HepG2 (cell line): ENCODE results near the gene DSEL. TPM values are rescaled to one million over a fixed set of nuclear protein-coding genes. Genes with fewer than 3 reads are reported as not detected.

Experiments
- ATAC-seq: fragments of 200-7000 bp; cut with Tn5 transposase; 3 replicates; pipeline ENCODE4 v1.9.1; 2020; ENCODE audit warnings: mild to moderate bottlenecking, moderate library complexity
- BruUV-seq: library from RNA; stranded (reverse); fragments of 400-500 nt; replicated peaks from 2 replicates; lab custom pipeline; 2021; lab: Mats Ljungman, UMichigan
- CTCF ChIA-PET: fragments of 300-600 bp; formaldehyde crosslinking; extraction: SDS; loops from one replicate; lab custom pipeline; 2021; ENCODE audit warnings: low total read pairs, inconsistent platforms, low intra/inter-chr PET ratio; lab: Yijun Ruan, JAX
- POLR2A ChIA-PET: fragments of 350-600 bp; sonication (Branson Sonifier 250); formaldehyde crosslinking; loops from one replicate; lab custom pipeline; 2020; ENCODE audit warnings: antibody characterized with exemption, inconsistent platforms; lab: Yijun Ruan, JAX
- DNase-seq: peaks from one replicate; pipeline ENCODE4 v3.0.0-alpha.2; 2015; ENCODE audit warnings: low spot score
- FAIRE-seq: peaks from 3 replicates; lab custom pipeline; 2011; peaks lifted over from hg19 to GRCh38; lab: Jason Lieb, UNC
- H2AFZ ChIP-seq: one replicate; pipeline ENCODE4 v1.6.1; 2011; ENCODE audit warnings: low read length, inconsistent platforms
- H3K27ac ChIP-seq: fragments of 300-600 bp; 3 replicates; pipeline ENCODE4 v1.8.0; 2011; ENCODE audit warnings: mixed run types, mild to moderate bottlenecking, mixed read lengths, low read length, inconsistent platforms; ENCODE audit not compliant: insufficient read depth; ENCODE audit errors: extremely low read length
- H3K27me3 ChIP-seq, 2 experiments: fragments of 200-600 bp in 1 of 2; 2 replicates in 1 of 2; 3 replicates in 1 of 2; pipeline versions ENCODE4 v1.6.0 to v1.8.0; 2011; ENCODE audit warnings: low read length in 2 of 2, mild to moderate bottlenecking in 2 of 2, moderate library complexity in 2 of 2, inconsistent platforms in 1 of 2; ENCODE audit not compliant: insufficient read depth in 2 of 2, control insufficient read depth in 1 of 2
- H3K36me3 ChIP-seq, 2 experiments: fragments of 200-600 bp in 1 of 2; replicated peaks in 1 of 2; 2 replicates in 1 of 2; 3 replicates in 1 of 2; pipeline versions ENCODE4 v1.5.1 to v1.8.0; 2011; ENCODE audit warnings: low read length in 2 of 2, inconsistent platforms in 1 of 2; ENCODE audit not compliant: insufficient read depth in 2 of 2, control insufficient read depth in 1 of 2
- H3K4me1 ChIP-seq: 2 replicates; pipeline ENCODE4 v1.5.1; 2012; ENCODE audit warnings: low read length, inconsistent platforms; ENCODE audit not compliant: insufficient read depth
- H3K4me2 ChIP-seq: 2 replicates; pipeline ENCODE4 v1.6.0; 2011; ENCODE audit warnings: low read depth, low read length, inconsistent platforms
- H3K4me3 ChIP-seq, 3 experiments: fragments of 200-600 bp in 1 of 3; sonication (generic), shearing (Covaris generic) in 1 of 3; replicated peaks in 1 of 3; 2 replicates each; pipeline ENCODE4 v1.5.1; 2011 to 2016; ENCODE audit warnings: low read length in 3 of 3, inconsistent platforms in 2 of 3, low read depth in 2 of 3, mild to moderate bottlenecking in 2 of 3, control low read depth in 1 of 3, mixed read lengths in 1 of 3; ENCODE audit not compliant: insufficient read depth in 1 of 3
- H3K79me2 ChIP-seq: one replicate; pipeline ENCODE4 v1.6.1; 2011; ENCODE audit warnings: low read length, inconsistent platforms; ENCODE audit not compliant: insufficient read depth
- H3K9ac ChIP-seq: 2 replicates; pipeline ENCODE4 v1.6.0; 2011; ENCODE audit warnings: mild to moderate bottlenecking, low read depth, low read length, inconsistent platforms; ENCODE audit not compliant: insufficient read depth
- H3K9me3 ChIP-seq: 2 replicates; pipeline ENCODE4 v1.5.1; 2012; ENCODE audit warnings: mild to moderate bottlenecking, low read length
- H4K20me1 ChIP-seq: 2 replicates; pipeline ENCODE4 v1.6.0; 2011; ENCODE audit warnings: inconsistent platforms, mild to moderate bottlenecking, low read length, moderate library complexity; ENCODE audit not compliant: insufficient read depth
- BCL6 ChIP-seq: IDR thresholded peaks from 2 replicates; pipeline ENCODE4 v1.6.1; 2016; ENCODE audit warnings: missing genetic modification reagents, missing compliant biosample characterization
- BHLHE40 ChIP-seq: IDR thresholded peaks from 2 replicates; pipeline ENCODE4 v1.6.1; 2011; ENCODE audit warnings: low read length, improper control_type of control experiment
- CBX1 ChIP-seq: IDR thresholded peaks from one replicate; pipeline ENCODE4 v1.6.1; 2016; ENCODE audit warnings: antibody characterized with exemption, low read depth
- FOXA3 ChIP-seq: IDR thresholded peaks from 2 replicates; pipeline ENCODE4 v1.6.1; 2016; ENCODE audit warnings: missing genetic modification reagents, missing compliant biosample characterization
- HOXA3 ChIP-seq: sonication (generic); formaldehyde crosslinking; IDR thresholded peaks from 2 replicates; pipeline ENCODE4 v1.5.0; 2020; ENCODE audit warnings: missing genetic modification reagents
- HOXA5 ChIP-seq: sonication (generic); formaldehyde crosslinking; IDR thresholded peaks from 2 replicates; pipeline ENCODE4 v1.4.0; 2020; ENCODE audit warnings: missing genetic modification reagents
- RNF2 ChIP-seq: fragments of 450-650 bp; conservative IDR thresholded peaks from 2 replicates; pipeline ENCODE4 v1.6.1; 2016; ENCODE audit warnings: low read depth
- ZBTB38 ChIP-seq: sonication (generic); formaldehyde crosslinking; IDR thresholded peaks from 2 replicates; pipeline ENCODE4 v1.5.1; 2020; ENCODE audit warnings: mild to moderate bottlenecking, missing genetic modification reagents
- ZBTB4 ChIP-seq: sonication (generic); formaldehyde crosslinking; IDR thresholded peaks from 2 replicates; pipeline ENCODE4 v1.4.0; 2020; ENCODE audit warnings: missing genetic modification reagents, mild to moderate bottlenecking, borderline replicate concordance
- ZBTB8A ChIP-seq: sonication (generic); formaldehyde crosslinking; IDR thresholded peaks from 2 replicates; pipeline ENCODE4 v1.4.0; 2020; ENCODE audit warnings: mild to moderate bottlenecking, low read depth, missing genetic modification reagents, borderline replicate concordance
- ZNF180 ChIP-seq: sonication (generic); formaldehyde crosslinking; IDR thresholded peaks from 2 replicates; pipeline ENCODE4 v1.4.0; 2020; ENCODE audit warnings: low read depth, missing genetic modification reagents, borderline replicate concordance
- ZNF281 ChIP-seq: sonication (generic); formaldehyde crosslinking; IDR thresholded peaks from 2 replicates; pipeline ENCODE4 v1.4.0; 2020; ENCODE audit warnings: missing genetic modification reagents, borderline replicate concordance
- ZNF546 ChIP-seq: sonication (generic); formaldehyde crosslinking; conservative IDR thresholded peaks from 2 replicates; pipeline ENCODE4 v1.8.1; 2023; ENCODE audit warnings: mild to moderate bottlenecking, missing genetic modification reagents
- ZNF761 ChIP-seq: sonication (generic); formaldehyde crosslinking; conservative IDR thresholded peaks from 2 replicates; pipeline ENCODE4 v1.4.0; 2020; ENCODE audit warnings: mild to moderate bottlenecking, missing genetic modification reagents
- ZNF790 ChIP-seq: sonication (generic); formaldehyde crosslinking; IDR thresholded peaks from 2 replicates; pipeline ENCODE4 v1.8.0; 2022; ENCODE audit warnings: missing genetic modification reagents, mild to moderate bottlenecking, borderline replicate concordance
- ZNF839 ChIP-seq: sonication (generic); formaldehyde crosslinking; IDR thresholded peaks from 2 replicates; pipeline ENCODE4 v1.4.0; 2020; ENCODE audit warnings: missing genetic modification reagents, mild to moderate bottlenecking, borderline replicate concordance
- in situ Hi-C: cut with HindIII; loops from 2 replicates; pipeline ENCODE4 v1.10.0; 2017; ENCODE audit warnings: low pct_unique_long_range_greater_than_20kb; ENCODE audit not compliant: extremely low pct_ligation_motif_present
- intact Hi-C: fragments of 100-400 bp; cut with micrococcal nuclease; formaldehyde crosslinking; loops from one replicate; pipeline ENCODE4 v1.10.0; 2022; ENCODE audit not compliant: unreplicated experiment
- polyA plus RNA-seq, 8 experiments: library from polyadenylated mRNA; depleted of rRNA in 3 of 8; stranded (reverse) in 7 of 8; unstranded in 1 of 8; fragments of >200 nt; fragmentation: Illumina TruSeq in 4 of 8; extraction: Trizol in 4 of 8; gene quantifications; 2 replicates each; pipeline versions ENCODE4 v1.2.1 to v1.2.3, GENCODE V29; 2011 to 2016; ENCODE audit warnings: low read depth in 4 of 8, missing spikeins in 1 of 8, mixed read lengths in 1 of 8; ENCODE audit not compliant: insufficient read depth in 1 of 8
- total RNA-seq, 5 experiments: library from RNA; depleted of rRNA; stranded (reverse); fragments of >200 nt; fragmentation: Illumina TruSeq; extraction: Trizol; gene quantifications; 2 replicates each; pipeline ENCODE4 v1.2.3, GENCODE V29; 2016; ENCODE audit warnings: low read depth in 1 of 5
- TF ChIP-seq, protein P1 (sequence below), 2 experiments: sonication (generic) in 1 of 2; formaldehyde crosslinking in 1 of 2; IDR thresholded peaks; 2 replicates each; pipeline versions ENCODE4 v1.4.0 to v1.6.1; 2018 to 2020; ENCODE audit warnings: missing genetic modification reagents in 2 of 2, borderline replicate concordance in 1 of 2, low read depth in 1 of 2, mild to moderate bottlenecking in 1 of 2, missing biosample characterization in 1 of 2
- TF ChIP-seq, protein P2 (sequence below): sonication (generic); formaldehyde crosslinking; IDR thresholded peaks from 2 replicates; pipeline ENCODE4 v1.4.0; 2020; ENCODE audit warnings: mild to moderate bottlenecking, missing genetic modification reagents

DSEL gene
- total and polyA plus RNA-seq, 2 of the 13 experiments (the other 11 are each of a cell fraction or from before 2014, with no cell fraction given) = 0.07 to 0.11 TPM

- Histone ChIP-seq H3K36me3 (no peaks in the 10 kb centered on the region), H4K20me1 (no peaks in the 10 kb centered on the region), H3K4me1 (no peaks in the 10 kb centered on the region), H3K9me3 (no peaks in the 10 kb centered on the region), H3K4me2 (no peak overlapping the region), H3K27ac (no peak overlapping the region), H3K9ac (no peak overlapping the region), H3K27me3 (no peaks in the 10 kb centered on the region), H3K4me3 (no peak overlapping the region), H2AFZ (no peak overlapping the region), H3K79me2 (no peaks in the 10 kb centered on the region)
- POLR2A ChIA-PET = no interaction called here
- in situ Hi-C loops (no loop called here), intact Hi-C loops (no loop called here)
- ATAC-seq = no peak
- BruUV-seq = no TSS peak
- FAIRE-seq = no peak
- no peak for DNase-seq
- CTCF ChIA-PET = no interaction called here
- TF ChIP-seq CBX1 (no peak), ZNF790 (CRISPR knock-in tag) (no peak), BHLHE40 (no peak), FOXA3 (CRISPR knock-in tag) (no peak), ZNF546 (CRISPR knock-in tag) (no peak), HOXA3 (CRISPR knock-in tag) (no peak), BCL6 (CRISPR knock-in tag) (no peak), ZNF761 (CRISPR knock-in tag) (no peak), RNF2 (no peak), ZNF180 (CRISPR knock-in tag) (no peak), ZBTB4 (CRISPR knock-in tag) (no peak), ZNF281 (CRISPR knock-in tag) (no peak), HOXA5 (CRISPR knock-in tag) (no peak), ZNF839 (no peak), ZBTB38 (CRISPR knock-in tag) (no peak), ZBTB8A (CRISPR knock-in tag) (no peak)
- TF ChIP-seq, protein P1, sequence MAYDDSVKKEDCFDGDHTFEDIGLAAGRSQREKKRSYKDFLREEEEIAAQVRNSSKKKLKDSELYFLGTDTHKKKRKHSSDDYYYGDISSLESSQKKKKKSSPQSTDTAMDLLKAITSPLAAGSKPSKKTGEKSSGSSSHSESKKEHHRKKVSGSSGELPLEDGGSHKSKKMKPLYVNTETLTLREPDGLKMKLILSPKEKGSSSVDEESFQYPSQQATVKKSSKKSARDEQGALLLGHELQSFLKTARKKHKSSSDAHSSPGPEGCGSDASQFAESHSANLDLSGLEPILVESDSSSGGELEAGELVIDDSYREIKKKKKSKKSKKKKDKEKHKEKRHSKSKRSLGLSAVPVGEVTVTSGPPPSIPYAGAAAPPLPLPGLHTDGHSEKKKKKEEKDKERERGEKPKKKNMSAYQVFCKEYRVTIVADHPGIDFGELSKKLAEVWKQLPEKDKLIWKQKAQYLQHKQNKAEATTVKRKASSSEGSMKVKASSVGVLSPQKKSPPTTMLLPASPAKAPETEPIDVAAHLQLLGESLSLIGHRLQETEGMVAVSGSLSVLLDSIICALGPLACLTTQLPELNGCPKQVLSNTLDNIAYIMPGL (CRISPR knock-in tag; IDR thresholded peaks at IDR 0.05; ENCODE audit: borderline replicate concordance in 1 of 2, low read depth in 1 of 2) = no peak
- TF ChIP-seq, protein P2, sequence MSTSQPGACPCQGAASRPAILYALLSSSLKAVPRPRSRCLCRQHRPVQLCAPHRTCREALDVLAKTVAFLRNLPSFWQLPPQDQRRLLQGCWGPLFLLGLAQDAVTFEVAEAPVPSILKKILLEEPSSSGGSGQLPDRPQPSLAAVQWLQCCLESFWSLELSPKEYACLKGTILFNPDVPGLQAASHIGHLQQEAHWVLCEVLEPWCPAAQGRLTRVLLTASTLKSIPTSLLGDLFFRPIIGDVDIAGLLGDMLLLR (CRISPR knock-in tag) = no peak
Observed at GRCh38 chr18:67486534-67486933, 30.0 kb downstream of the DSEL start.
